Transverse colon (tissue), 4 donors: ENCODE measurements around the gene CNTRL. TPM values are rescaled to one million over a fixed set of nuclear protein-coding genes. Genes with fewer than 3 reads are reported as not detected.

Source experiments
- DNase-seq: peaks from one replicate; pipeline ENCODE4 v3.0.0-alpha.2; 2019
- H3K27ac ChIP-seq, 4 donors: fragments of 200-600 bp; sonication (generic); 2 replicates each; pipeline ENCODE4 v1.5.1; 2016 to 2018; ENCODE audit warnings: inconsistent platforms in 4 of 4
- H3K27me3 ChIP-seq: fragments of 200-600 bp; sonication (generic); 2 replicates; pipeline ENCODE4 v1.5.1; 2017; ENCODE audit warnings: inconsistent platforms
- H3K36me3 ChIP-seq, 4 donors: fragments of 200-600 bp; sonication (generic); 2 replicates each; pipeline ENCODE4 v1.5.1; 2017 to 2019; ENCODE audit warnings: inconsistent platforms in 4 of 4
- H3K4me1 ChIP-seq, 4 donors: fragments of 200-600 bp; sonication (generic); 2 replicates each; pipeline ENCODE4 v1.5.1; 2017 to 2020; ENCODE audit warnings: inconsistent platforms in 4 of 4
- H3K4me3 ChIP-seq, 4 donors: fragments of 200-600 bp; sonication (generic); 1 replicate in 1 of 4; 2 replicates in 3 of 4; pipeline versions ENCODE4 v1.5.1 to v1.6.1; 2017 to 2019; ENCODE audit warnings: inconsistent platforms in 4 of 4
- H3K9me3 ChIP-seq, 2 donors: fragments of 200-600 bp; sonication (generic); 2 replicates each; pipeline ENCODE4 v1.5.1; 2017 to 2019; ENCODE audit warnings: inconsistent platforms in 2 of 2
- EP300 ChIP-seq: sonication (generic); formaldehyde crosslinking; IDR thresholded peaks from one replicate; pipeline ENCODE4 v1.6.1; 2017; ENCODE audit warnings: antibody characterized with exemption, low read depth
- POLR2A ChIP-seq: fragments of 450-650 bp; IDR thresholded peaks from one replicate; pipeline ENCODE4 v1.6.1; 2016; ENCODE audit warnings: antibody characterized with exemption, mild to moderate bottlenecking, moderate library complexity
- POLR2AphosphoS5 ChIP-seq, 3 donors: sonication (generic); formaldehyde crosslinking; IDR thresholded peaks; one replicate each; pipeline ENCODE4 v1.6.1; 2016; ENCODE audit warnings: antibody characterized with exemption in 3 of 3
- WGBS, 2 donors: methylation state at CpG; one replicate each; pipeline ENCODE4 v1.1.5; 2018; ENCODE audit warnings: low coverage in 1 of 2; 5-methylcytosine and 5-hydroxymethylcytosine counted together
- in situ Hi-C, 4 donors: fragments of 200-750 bp; cut with MboI; loops; one replicate each; pipeline versions ENCODE4 v1.15.0 to v1.15.1; 2017; ENCODE audit warnings: low sequenced_read_pairs in 3 of 4, low pct_ligation_motif_present in 1 of 4, low pct_unique_long_range_greater_than_20kb in 1 of 4
- intact Hi-C: fragments of 100-400 bp; cut with DNase I; formaldehyde crosslinking; loops from one replicate; pipeline ENCODE4 v1.15.1; 2023; ENCODE audit warnings: low total_unique reads
- total RNA-seq, 4 donors: library from RNA; depleted of rRNA; stranded (reverse); fragments of >200 nt; gene quantifications; one replicate each; pipeline ENCODE4 v1.1.0, GENCODE V29; 2016
- TF ChIP-seq, protein P1 (sequence below), 5 experiments: fragments of 200-600 bp in 3 of 5; fragments of 450-650 bp in 2 of 5; sonication (generic) in 3 of 5; IDR thresholded peaks; 1 replicate in 2 of 5; 2 replicates in 3 of 5; pipeline ENCODE4 v1.5.1; 2016 to 2017; ENCODE audit warnings: antibody characterized with exemption in 5 of 5, inconsistent platforms in 3 of 5, mild to moderate bottlenecking in 2 of 5, moderate library complexity in 1 of 5

Gene CNTRL
- total RNA-seq, 4 donors from 2014 or later, result 6.0 to 21.3 (median 11.2) TPM

DNA sequence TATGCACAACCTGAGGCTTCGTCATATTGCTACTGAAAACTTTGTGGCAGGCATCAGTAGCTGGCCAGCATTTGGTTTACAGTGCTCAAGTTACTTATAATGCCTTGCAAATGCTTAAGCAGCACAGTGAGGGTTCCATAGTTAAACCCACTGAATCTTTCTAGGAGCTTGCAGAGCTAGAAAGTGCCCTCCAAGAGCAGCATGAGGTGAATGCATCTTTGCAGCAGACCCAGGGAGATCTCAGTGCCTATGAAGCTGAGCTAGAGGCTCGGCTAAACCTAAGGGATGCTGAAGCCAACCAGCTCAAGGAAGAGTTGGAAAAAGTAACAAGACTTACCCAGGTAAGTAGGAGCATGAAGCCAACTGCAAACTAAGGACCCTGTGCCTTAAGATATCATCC is 60.9 kb downstream of the CNTRL start:
- TF ChIP-seq POLR2A (no peak), EP300 (no peak), POLR2AphosphoS5 (IDR thresholded peaks at IDR 0.05) (no peak)
- TF ChIP-seq, protein P1, sequence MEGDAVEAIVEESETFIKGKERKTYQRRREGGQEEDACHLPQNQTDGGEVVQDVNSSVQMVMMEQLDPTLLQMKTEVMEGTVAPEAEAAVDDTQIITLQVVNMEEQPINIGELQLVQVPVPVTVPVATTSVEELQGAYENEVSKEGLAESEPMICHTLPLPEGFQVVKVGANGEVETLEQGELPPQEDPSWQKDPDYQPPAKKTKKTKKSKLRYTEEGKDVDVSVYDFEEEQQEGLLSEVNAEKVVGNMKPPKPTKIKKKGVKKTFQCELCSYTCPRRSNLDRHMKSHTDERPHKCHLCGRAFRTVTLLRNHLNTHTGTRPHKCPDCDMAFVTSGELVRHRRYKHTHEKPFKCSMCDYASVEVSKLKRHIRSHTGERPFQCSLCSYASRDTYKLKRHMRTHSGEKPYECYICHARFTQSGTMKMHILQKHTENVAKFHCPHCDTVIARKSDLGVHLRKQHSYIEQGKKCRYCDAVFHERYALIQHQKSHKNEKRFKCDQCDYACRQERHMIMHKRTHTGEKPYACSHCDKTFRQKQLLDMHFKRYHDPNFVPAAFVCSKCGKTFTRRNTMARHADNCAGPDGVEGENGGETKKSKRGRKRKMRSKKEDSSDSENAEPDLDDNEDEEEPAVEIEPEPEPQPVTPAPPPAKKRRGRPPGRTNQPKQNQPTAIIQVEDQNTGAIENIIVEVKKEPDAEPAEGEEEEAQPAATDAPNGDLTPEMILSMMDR (IDR thresholded peaks at IDR 0.05), result no peak
- Histone ChIP-seq H3K4me1 (peaks cover 0 to 6% (median 0%) of the 10 kb centered on the region in 4 donors), H3K36me3 (peaks cover 0 to 7% (median 0%) of the 10 kb centered on the region in 4 donors), H3K27me3 (no peaks in the 10 kb centered on the region), H3K27ac (no peak overlapping the region), H3K4me3 (no peak overlapping the region), H3K9me3 (no peaks in the 10 kb centered on the region)
- intact Hi-C loops (no loop called here), in situ Hi-C loops (no loop called here)
- DNase-seq, result no peak
- 98 to 100% methylated on average over 2 of the region's 2 CpGs for WGBS, 2 donors

DNA sequence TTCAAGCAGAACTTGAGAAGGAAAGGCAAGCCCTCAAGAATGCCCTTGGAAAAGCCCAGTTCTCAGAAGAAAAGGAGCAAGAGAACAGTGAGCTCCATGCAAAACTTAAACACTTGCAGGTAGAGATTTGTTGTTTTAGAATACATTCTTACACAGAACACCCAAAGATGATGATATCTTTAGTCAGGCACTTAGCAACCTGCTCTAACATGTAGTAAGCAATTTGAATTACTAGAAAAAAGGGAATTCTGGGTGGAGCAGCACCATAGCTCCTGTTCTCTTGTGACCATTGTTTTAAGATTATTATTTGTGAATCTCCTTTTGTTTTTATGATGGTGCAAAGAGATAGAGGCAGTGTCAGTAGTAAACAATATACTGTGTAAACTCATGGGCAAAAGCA is 63.8 kb downstream of the CNTRL start:
- TF ChIP-seq POLR2A (no peak), POLR2AphosphoS5 (IDR thresholded peaks at IDR 0.05) (no peak), EP300 (no peak)
- TF ChIP-seq, protein P1 (IDR thresholded peaks at IDR 0.05), result no peak
- no peak for DNase-seq
- H3K27ac ChIP-seq, result no peak overlapping the region
- in situ Hi-C loops (no loop called here), intact Hi-C loops (no loop called here)
- no peaks in the 10 kb centered on the region for H3K9me3 ChIP-seq
- peaks cover 0 to 32% (median 7%) of the 10 kb centered on the region in 4 donors for H3K36me3 ChIP-seq
- H3K27me3 ChIP-seq, result no peaks in the 10 kb centered on the region
- H3K4me3 ChIP-seq, result no peak overlapping the region
- H3K4me1 ChIP-seq, result no peaks in the 10 kb centered on the region

DNA sequence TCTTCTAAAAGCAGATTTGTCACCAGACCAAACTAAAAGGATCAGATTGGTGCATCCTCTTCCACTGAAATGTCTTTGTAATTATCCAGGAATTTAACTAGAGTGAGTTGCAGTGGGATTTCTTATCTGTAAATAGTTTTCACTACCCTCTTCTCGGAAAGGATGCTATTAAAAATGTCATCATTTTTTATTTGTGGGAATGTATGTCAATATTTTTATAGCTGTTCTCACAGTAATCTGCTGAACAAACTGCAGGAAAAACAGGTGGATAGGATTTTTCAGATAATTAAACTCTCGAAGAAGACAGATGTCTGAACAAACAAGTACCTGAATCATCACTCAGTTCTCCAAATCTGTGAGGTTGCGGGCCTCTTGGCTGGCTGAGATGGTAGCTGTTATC is 64.2 kb downstream of the CNTRL start:
- TF ChIP-seq EP300 (no peak), POLR2A (no peak), POLR2AphosphoS5 (IDR thresholded peaks at IDR 0.05) (no peak)
- TF ChIP-seq, protein P1 (IDR thresholded peaks at IDR 0.05), result no peak
- peaks cover 0 to 36% (median 9%) of the 10 kb centered on the region in 4 donors for H3K36me3 ChIP-seq
- 81 to 88% methylated on average over 3 of the region's 3 CpGs for WGBS, 2 donors

DNA sequence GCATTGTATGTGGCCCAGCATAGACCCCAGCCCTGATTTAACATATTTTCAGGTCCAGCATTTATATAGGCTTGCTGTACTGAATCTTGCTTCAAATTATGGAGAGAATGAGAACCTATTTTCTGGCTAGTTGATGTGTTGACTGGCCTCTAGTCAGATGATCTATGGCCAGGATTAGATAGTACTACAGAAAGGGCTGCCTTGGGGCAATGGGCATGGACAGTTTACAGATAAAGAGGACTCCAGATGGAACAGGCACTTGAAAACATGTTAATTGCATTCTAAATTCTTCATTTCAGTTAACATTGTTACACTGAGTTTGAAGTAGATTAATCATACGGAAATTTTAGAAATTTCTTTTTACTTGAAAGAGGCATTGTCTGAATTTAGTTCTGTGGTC is 65.4 kb downstream of the CNTRL start:
- no peak for DNase-seq
- peaks cover 0 to 44% (median 14%) of the 10 kb centered on the region in 4 donors for H3K36me3 ChIP-seq
- H3K27ac ChIP-seq, result no peak overlapping the region
- WGBS, 2 donors, result 95 to 100% methylated on average over 1 of the region's 1 CpG
- H3K4me1 ChIP-seq, result no peaks in the 10 kb centered on the region
- intact Hi-C loops, result no loop called here
- TF ChIP-seq, protein P1 (IDR thresholded peaks at IDR 0.05), result no peak
- TF ChIP-seq POLR2A (no peak), POLR2AphosphoS5 (IDR thresholded peaks at IDR 0.05) (no peak)
- H3K9me3 ChIP-seq, result no peaks in the 10 kb centered on the region
- no peaks in the 10 kb centered on the region for H3K27me3 ChIP-seq
- no peak overlapping the region for H3K4me3 ChIP-seq
- in situ Hi-C loops, result no loop called here

More for the DNA sequence above, 64.2 kb downstream of the CNTRL start:
- intact Hi-C loops (no loop called here), in situ Hi-C loops (no loop called here)
- Histone ChIP-seq H3K9me3 (no peaks in the 10 kb centered on the region), H3K4me1 (no peaks in the 10 kb centered on the region), H3K27me3 (no peaks in the 10 kb centered on the region), H3K27ac (no peak overlapping the region), H3K4me3 (no peak overlapping the region)
- no peak for DNase-seq
